Gastroesophageal sphincter (tissue), 4 donors: Measurements from ENCODE around the gene OTOGL. TPM values are rescaled to one million over a fixed set of nuclear protein-coding genes. Genes with fewer than 3 reads are reported as not detected.
"Not testable (repeated sequence)": the region's sequence is repeated elsewhere in the genome, so short reads cannot be mapped to it uniquely, and the experiment has no call there.

Source experiments
- ATAC-seq: fragments of 150-250 bp; one replicate; pipeline ENCODE4 v1.9.1; 2016; ENCODE audit warnings: mild to moderate bottlenecking, moderate library complexity
- H3K27ac ChIP-seq, 4 donors: fragments of 200-600 bp; sonication (generic) in 3 of 4; 1 replicate in 3 of 4; 2 replicates in 1 of 4; pipeline ENCODE4 v1.5.1; 2016 to 2019
- H3K27me3 ChIP-seq: fragments of 200-600 bp; sonication (generic); one replicate; pipeline ENCODE4 v1.5.1; 2019
- H3K36me3 ChIP-seq, 2 donors: fragments of 200-600 bp; sonication (generic); one replicate each; pipeline ENCODE4 v1.5.1; 2019; ENCODE audit warnings: control low read depth in 1 of 2
- H3K4me1 ChIP-seq, 3 donors: fragments of 200-600 bp; sonication (generic); 1 replicate in 2 of 3; 2 replicates in 1 of 3; pipeline ENCODE4 v1.5.1; 2016 to 2019; ENCODE audit warnings: control low read depth in 2 of 3
- H3K4me3 ChIP-seq, 2 donors: fragments of 200-600 bp; sonication (generic); one replicate each; pipeline ENCODE4 v1.5.1; 2019; ENCODE audit warnings: mild to moderate bottlenecking in 1 of 2, moderate library complexity in 1 of 2
- H3K9me3 ChIP-seq, 3 donors: fragments of 200-600 bp; sonication (generic); one replicate each; pipeline ENCODE4 v1.5.1; 2017 to 2019; ENCODE audit warnings: control low read depth in 2 of 3
- CTCF ChIP-seq, 4 experiments: fragments of 200-600 bp in 2 of 4; fragments of 450-650 bp in 2 of 4; sonication (generic) in 1 of 4; IDR thresholded peaks; one replicate each; pipeline ENCODE4 v1.5.1; 2017 to 2019; ENCODE audit warnings: antibody characterized with exemption in 4 of 4, mild to moderate bottlenecking in 2 of 4, moderate library complexity in 2 of 4
- EP300 ChIP-seq: sonication (generic); formaldehyde crosslinking; IDR thresholded peaks from one replicate; pipeline ENCODE4 v1.6.1; 2017; ENCODE audit warnings: antibody characterized with exemption, mild to moderate bottlenecking
- POLR2A ChIP-seq, 2 donors: fragments of 450-650 bp; IDR thresholded peaks; one replicate each; pipeline ENCODE4 v1.6.1; 2017; ENCODE audit warnings: antibody characterized with exemption in 2 of 2, mild to moderate bottlenecking in 2 of 2, moderate library complexity in 1 of 2
- POLR2AphosphoS5 ChIP-seq: sonication (generic); formaldehyde crosslinking; IDR thresholded peaks from one replicate; pipeline ENCODE4 v1.6.1; 2017; ENCODE audit warnings: antibody characterized with exemption
- WGBS, 2 donors: methylation state at CpG; one replicate each; pipeline ENCODE4 v1.1.5; 2018; ENCODE audit warnings: low coverage in 1 of 2; 5-methylcytosine and 5-hydroxymethylcytosine counted together
- total RNA-seq, 4 donors: library from RNA; depleted of rRNA; stranded (reverse); fragments of >200 nt; gene quantifications; one replicate each; pipeline ENCODE4 v1.1.0, GENCODE V29; 2016

The OTOGL gene
- total RNA-seq, 4 donors from 2014 or later, result 0.47 to 1.7 (median 1.4) TPM

DNA sequence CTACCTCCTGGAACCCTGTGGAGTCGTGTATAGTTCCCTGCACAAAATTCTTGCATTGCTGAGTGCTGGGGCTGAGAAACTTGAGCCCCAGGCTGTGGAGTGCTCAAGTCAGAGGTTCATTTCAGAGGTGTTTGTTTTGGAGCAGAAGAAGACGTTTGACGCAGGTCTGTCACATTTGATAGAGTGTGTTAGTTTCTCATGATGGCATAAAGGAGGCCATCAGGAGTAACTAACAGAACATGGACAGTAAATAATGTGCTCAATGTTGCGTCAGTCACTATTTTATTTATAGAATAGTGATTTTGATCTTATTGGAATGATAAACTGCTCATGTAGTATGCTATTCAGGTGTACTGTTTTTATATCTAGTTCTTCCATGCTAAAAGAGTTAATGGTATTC lies 44.2 kb downstream of the OTOGL start:
- TF ChIP-seq EP300, result no peak
- TF ChIP-seq CTCF (IDR thresholded peaks at IDR 0.05), result no peak
- no peak for TF ChIP-seq POLR2AphosphoS5
- no peak for TF ChIP-seq POLR2A (IDR thresholded peaks at IDR 0.05)
- no peak for ATAC-seq
- Histone ChIP-seq H3K36me3 (no peaks in the 10 kb centered on the region), H3K9me3 (no peaks in the 10 kb centered on the region), H3K4me3 (no peak overlapping the region), H3K27me3 (no peaks in the 10 kb centered on the region), H3K4me1 (no peaks in the 10 kb centered on the region), H3K27ac (no peak overlapping the region)
- WGBS, 2 donors, result 88 to 93% methylated on average over 4 of the region's 4 CpGs

DNA sequence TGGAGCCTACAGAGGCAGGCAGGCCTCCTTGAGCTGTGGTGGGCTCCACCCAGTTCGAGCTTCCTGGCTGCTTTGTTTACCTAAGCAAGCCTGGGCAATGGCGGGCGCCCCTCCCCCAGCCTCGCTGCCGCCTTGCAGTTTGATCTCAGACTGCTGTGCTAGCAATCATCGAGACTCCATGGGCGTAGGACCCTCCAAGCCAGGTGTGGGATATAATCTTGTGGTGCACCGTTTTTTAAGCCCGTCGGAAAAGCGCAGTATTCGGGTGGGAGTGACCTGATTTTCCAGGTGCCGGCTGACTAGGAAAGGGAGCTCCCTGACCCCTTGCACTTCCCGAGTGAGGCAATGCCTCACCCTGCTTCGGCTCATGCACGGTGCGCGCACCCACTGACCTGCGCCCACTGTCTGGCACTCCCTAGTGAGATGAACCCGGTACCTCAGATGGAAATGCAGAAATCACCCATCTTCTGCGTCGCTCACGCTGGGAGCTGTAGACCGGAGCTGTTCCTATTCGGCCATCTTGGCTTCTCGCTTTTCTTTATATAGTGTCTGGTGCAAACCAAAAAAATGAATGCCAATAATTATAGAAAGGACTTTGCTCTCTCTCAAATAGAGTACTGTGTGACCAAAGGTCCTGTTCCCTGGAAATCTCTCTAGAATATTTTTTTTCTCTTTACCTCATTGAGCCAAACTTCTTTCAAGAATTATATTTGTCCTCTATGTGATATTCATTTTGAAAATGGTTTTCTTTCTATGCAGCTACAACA lies 50.4 kb downstream of the OTOGL start:
- not testable (repeated sequence) for H3K27ac ChIP-seq, H3K4me1 ChIP-seq, H3K36me3 ChIP-seq, ATAC-seq, H3K9me3 ChIP-seq, H3K4me3 ChIP-seq, H3K27me3 ChIP-seq
- 96 to 100% methylated on average over 1 to 6 of the region's 26 CpGs for WGBS, 2 donors

- Histone ChIP-seq H3K4me3 (no peak overlapping the region), H3K27ac (no peak overlapping the region), H3K36me3 (no peaks in the 10 kb centered on the region), H3K9me3 (no peaks in the 10 kb centered on the region), H3K27me3 (no peaks in the 10 kb centered on the region), H3K4me1 (no peaks in the 10 kb centered on the region)
- TF ChIP-seq CTCF (IDR thresholded peaks at IDR 0.05), result no peak
- ATAC-seq, result no peak
- 84 to 89% methylated on average over 2 of the region's 2 CpGs for WGBS, 2 donors
Observed at GRCh38 chr12:80151131-80151530, 51.8 kb downstream of the OTOGL start.

- no peak overlapping the region for H3K27ac ChIP-seq
- H3K4me1 ChIP-seq, result no peaks in the 10 kb centered on the region
- no peak for TF ChIP-seq EP300
- no peak for TF ChIP-seq CTCF (IDR thresholded peaks at IDR 0.05)
- TF ChIP-seq POLR2A (IDR thresholded peaks at IDR 0.05), result no peak
- no peak for TF ChIP-seq POLR2AphosphoS5
- no peak for ATAC-seq
- no peaks in the 10 kb centered on the region for H3K9me3 ChIP-seq
- H3K27me3 ChIP-seq, result no peaks in the 10 kb centered on the region
- no peak overlapping the region for H3K4me3 ChIP-seq
- H3K36me3 ChIP-seq, result no peaks in the 10 kb centered on the region
- 0 to 17% methylated on average over 1 of the region's 1 CpG for WGBS, 2 donors
Observed at GRCh38 chr12:80154261-80154660, 54.9 kb downstream of the OTOGL start.

GRCh38 chr12:80156306-80156705 lies 57.0 kb downstream of the OTOGL start:
- H3K4me3 ChIP-seq, result no peak overlapping the region
- H3K4me1 ChIP-seq, result no peaks in the 10 kb centered on the region
- H3K36me3 ChIP-seq, result no peaks in the 10 kb centered on the region
- no peaks in the 10 kb centered on the region for H3K27me3 ChIP-seq
- no peaks in the 10 kb centered on the region for H3K9me3 ChIP-seq
- no peak for ATAC-seq
- TF ChIP-seq POLR2A (IDR thresholded peaks at IDR 0.05) (no peak), CTCF (IDR thresholded peaks at IDR 0.05) (no peak), POLR2AphosphoS5 (no peak), EP300 (no peak)
- 90 to 93% methylated on average over 3 to 5 of the region's 5 CpGs for WGBS, 2 donors
- H3K27ac ChIP-seq, result no peak overlapping the region
